ENCODE data around the gene EOLA1.

- TF ChIP-seq CTCF (conservative IDR thresholded peaks at IDR 0.05 in 1 of 2, IDR thresholded peaks at IDR 0.05 in 1 of 2; ENCODE audit: low read depth in 1 of 2, low read length in 2 of 2): no peak
- no peak for TF ChIP-seq EZH2 (IDR thresholded peaks at IDR 0.05; ENCODE audit: low read length, missing control alignments)
Observed at GRCh38 chrX:149497626-149498025, 43.2 kb upstream of the EOLA1 start.
